Measurements from ENCODE around the gene ASXL2.
"Not testable (repeated sequence)": the region's sequence is repeated elsewhere in the genome, so short reads cannot be mapped to it uniquely, and the experiment has no call there.

ASXL2 gene

GRCh38 chr2:25851740-25852503 lies 26.4 kb downstream of the ASXL2 start:
- H3K27ac ChIP-seq = no peak overlapping the region; the same call in none of the 2 replicates
- peak; percentile 82 for TF ChIP-seq CTCF (conservative IDR thresholded peaks at IDR 0.05)

GRCh38 chr2:25850400-25850799 lies 27.9 kb downstream of the ASXL2 start:
- H3K27ac ChIP-seq = not testable (repeated sequence)

GRCh38 chr2:25849350-25849749 lies 28.9 kb downstream of the ASXL2 start:
- not testable (repeated sequence) for H3K27ac ChIP-seq

GRCh38 chr2:25845843-25846505 lies 32.3 kb downstream of the ASXL2 start:
- no peak overlapping the region for H3K27ac ChIP-seq
- TF ChIP-seq CTCF (conservative IDR thresholded peaks at IDR 0.05) = no peak

GRCh38 chr2:25844089-25844488 lies 34.2 kb downstream of the ASXL2 start:
- no peak overlapping the region for H3K27ac ChIP-seq
- no peak for TF ChIP-seq CTCF (conservative IDR thresholded peaks at IDR 0.05)

GRCh38 chr2:25842155-25842554 lies 36.1 kb downstream of the ASXL2 start:
- no peak for TF ChIP-seq CTCF (conservative IDR thresholded peaks at IDR 0.05)
- H3K27ac ChIP-seq = no peak overlapping the region

GRCh38 chr2:25838152-25838756 lies 40.0 kb downstream of the ASXL2 start:
- no peak overlapping the region for H3K27ac ChIP-seq

GRCh38 chr2:25835906-25836305 lies 42.4 kb downstream of the ASXL2 start:
- no peak overlapping the region for H3K27ac ChIP-seq
- TF ChIP-seq CTCF (conservative IDR thresholded peaks at IDR 0.05) = no peak

More at GRCh38 chr2:25838152-25838756, 40.0 kb downstream of the ASXL2 start:
- TF ChIP-seq CTCF (conservative IDR thresholded peaks at IDR 0.05) = no peak
